Measurements from ENCODE around the gene EIF3F.
"Not testable (repeated sequence)": the region's sequence is repeated elsewhere in the genome, so short reads cannot be mapped to it uniquely, and the experiment has no call there.

Gene EIF3F

DNA sequence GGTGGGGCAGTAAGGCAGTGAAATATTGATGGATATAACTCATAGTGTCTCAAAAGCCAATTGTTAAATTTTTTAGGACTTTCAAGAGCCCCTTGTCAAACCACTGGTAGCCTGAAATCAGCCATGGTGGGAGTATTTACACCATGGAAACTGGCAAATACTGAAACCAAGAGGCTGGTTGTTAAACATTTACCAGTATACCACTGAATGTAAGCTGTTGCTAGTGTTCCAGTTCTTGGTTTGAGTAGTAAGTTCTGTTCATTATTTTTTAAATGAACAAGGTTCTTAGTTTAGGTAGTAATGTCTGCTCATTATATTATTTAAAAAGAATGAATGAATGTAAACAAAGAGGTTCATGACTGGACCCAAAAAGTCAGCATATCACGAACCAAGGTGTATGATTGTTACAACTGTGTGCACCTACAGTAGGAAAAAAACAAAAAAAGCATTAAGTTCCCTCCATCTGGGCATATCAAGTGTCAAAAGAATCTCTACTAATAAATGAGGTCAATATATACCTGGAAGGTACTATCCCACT lies 4.5 kb upstream of the EIF3F start:
- DNase-seq (ENCODE audit: low read depth): no peak
- TF ChIP-seq, protein P1, sequence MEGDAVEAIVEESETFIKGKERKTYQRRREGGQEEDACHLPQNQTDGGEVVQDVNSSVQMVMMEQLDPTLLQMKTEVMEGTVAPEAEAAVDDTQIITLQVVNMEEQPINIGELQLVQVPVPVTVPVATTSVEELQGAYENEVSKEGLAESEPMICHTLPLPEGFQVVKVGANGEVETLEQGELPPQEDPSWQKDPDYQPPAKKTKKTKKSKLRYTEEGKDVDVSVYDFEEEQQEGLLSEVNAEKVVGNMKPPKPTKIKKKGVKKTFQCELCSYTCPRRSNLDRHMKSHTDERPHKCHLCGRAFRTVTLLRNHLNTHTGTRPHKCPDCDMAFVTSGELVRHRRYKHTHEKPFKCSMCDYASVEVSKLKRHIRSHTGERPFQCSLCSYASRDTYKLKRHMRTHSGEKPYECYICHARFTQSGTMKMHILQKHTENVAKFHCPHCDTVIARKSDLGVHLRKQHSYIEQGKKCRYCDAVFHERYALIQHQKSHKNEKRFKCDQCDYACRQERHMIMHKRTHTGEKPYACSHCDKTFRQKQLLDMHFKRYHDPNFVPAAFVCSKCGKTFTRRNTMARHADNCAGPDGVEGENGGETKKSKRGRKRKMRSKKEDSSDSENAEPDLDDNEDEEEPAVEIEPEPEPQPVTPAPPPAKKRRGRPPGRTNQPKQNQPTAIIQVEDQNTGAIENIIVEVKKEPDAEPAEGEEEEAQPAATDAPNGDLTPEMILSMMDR (IDR thresholded peaks at IDR 0.05; ENCODE audit: low read length, missing control alignments): no peak
- H3K4me3 ChIP-seq (replicated peaks; ENCODE audit: low read depth, low read length): no peak overlapping the region

DNA sequence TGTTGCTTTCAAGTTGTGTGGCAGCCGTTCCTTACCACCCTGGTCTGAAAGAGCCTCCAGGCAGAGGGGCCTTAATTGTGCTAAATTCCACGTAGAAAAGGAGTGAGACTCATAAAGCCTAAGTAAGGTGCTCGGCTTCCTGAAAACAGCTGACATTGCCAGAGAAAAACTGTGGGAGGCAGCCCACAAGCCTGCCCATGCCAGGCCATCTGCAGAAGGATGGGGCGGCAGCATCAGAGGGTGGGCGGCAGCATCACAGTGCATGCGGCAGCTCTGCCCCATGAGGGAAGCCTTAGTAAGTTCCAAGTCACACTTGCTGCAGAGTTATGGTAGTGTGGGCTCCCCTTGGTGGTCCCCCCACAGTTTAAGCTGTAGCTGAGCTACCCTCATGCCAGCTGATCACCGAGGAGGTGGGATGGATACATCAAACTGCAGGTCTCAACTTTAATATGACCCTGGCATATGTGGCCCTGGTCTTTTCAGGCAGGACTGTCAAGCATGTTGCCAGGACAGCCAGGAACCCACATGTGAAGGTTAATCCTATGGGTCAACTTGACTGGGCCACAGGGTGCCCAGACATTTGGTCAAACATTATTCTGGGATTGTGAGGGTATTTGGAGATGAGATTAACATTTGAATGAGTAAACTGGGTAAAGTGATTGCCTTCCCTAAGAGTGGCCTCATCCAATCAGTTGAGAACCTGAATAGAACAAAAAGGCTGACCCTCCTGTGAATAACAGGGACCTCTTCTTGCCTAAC lies 3.1 kb upstream of the EIF3F start:
- TF ChIP-seq, protein P1 (IDR thresholded peaks at IDR 0.05; ENCODE audit: low read length, missing control alignments): no peak
- DNase-seq (ENCODE audit: low read depth): no peak
- H3K4me3 ChIP-seq (replicated peaks; ENCODE audit: low read depth, low read length): no peak overlapping the region

DNA sequence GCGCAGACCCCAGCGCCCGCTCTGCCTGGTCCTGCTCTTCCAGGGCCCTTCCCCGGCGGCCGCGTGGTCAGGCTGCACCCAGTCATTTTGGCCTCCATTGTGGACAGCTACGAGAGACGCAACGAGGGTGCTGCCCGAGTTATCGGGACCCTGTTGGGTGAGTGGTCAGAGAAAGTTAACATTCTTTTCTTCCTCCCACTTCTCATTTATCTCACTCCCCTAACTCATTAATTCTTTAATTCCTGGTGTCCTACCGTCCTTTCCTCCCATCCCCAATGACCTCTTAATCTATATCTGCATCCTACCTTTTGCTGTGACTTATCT lies 385 bp downstream of the EIF3F start:
- peak overlapping the region; percentile 70 for H3K4me3 ChIP-seq (replicated peaks; ENCODE audit: low read depth, low read length)
- not testable (repeated sequence) for DNase-seq (ENCODE audit: low read depth)

DNA sequence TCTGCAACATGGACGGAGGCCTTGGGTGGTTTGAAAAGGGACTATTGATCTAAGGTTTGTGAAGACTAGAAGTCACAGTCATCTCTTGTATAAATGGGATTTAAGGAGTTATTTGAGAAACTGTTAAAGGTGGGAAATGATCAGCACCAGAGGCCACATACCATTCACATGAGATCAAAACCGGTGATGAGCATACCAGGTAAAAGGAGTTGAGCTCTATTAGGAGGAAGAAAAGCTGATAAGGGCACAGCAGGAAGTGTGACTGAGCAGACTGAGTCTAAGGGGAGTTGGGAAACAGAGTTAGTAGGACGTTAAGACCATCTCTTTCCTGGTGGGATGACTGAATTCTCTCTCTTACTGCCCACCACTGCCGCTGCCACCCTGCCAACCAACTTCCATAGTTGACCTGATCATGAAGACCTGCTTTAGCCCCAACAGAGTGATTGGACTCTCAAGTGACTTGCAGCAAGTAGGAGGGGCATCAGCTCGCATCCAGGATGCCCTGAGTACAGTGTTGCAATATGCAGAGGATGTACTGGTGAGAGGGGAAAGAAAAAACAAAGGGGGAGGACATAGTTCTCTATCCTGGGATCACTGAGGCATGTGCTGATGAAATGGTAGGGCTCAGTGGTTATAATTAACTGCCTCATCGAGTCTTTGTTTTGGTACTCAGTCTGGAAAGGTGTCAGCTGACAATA lies 7.6 kb downstream of the EIF3F start:
- H3K4me3 ChIP-seq (replicated peaks; ENCODE audit: low read depth, low read length): no peak overlapping the region
- TF ChIP-seq, protein P1 (IDR thresholded peaks at IDR 0.05; ENCODE audit: low read length, missing control alignments): no peak
- DNase-seq (ENCODE audit: low read depth): no peak

DNA sequence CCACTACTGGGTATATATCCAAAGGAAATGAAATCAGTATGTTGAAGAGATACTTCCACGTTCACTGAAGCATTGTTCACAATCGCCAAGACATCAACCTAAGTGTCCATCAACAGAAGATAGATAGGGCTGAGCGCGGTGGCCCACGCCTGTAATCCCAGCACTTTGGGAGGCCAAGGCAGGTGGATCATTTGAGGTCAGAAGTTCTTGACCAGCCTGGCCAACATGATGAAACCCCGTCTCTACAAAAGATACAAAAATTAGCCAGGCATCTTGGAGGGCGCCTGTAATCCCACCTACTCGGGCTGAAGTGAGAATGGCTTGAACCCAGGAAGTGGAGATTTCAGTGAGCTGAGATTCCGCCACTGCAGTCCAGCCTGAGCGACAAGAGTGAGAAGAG lies 12.7 kb downstream of the EIF3F start:
- TF ChIP-seq, protein P1 (IDR thresholded peaks at IDR 0.05; ENCODE audit: low read length, missing control alignments): no peak
- DNase-seq (ENCODE audit: low read depth): no peak
- H3K4me3 ChIP-seq (replicated peaks; ENCODE audit: low read depth, low read length): no peak overlapping the region

DNA sequence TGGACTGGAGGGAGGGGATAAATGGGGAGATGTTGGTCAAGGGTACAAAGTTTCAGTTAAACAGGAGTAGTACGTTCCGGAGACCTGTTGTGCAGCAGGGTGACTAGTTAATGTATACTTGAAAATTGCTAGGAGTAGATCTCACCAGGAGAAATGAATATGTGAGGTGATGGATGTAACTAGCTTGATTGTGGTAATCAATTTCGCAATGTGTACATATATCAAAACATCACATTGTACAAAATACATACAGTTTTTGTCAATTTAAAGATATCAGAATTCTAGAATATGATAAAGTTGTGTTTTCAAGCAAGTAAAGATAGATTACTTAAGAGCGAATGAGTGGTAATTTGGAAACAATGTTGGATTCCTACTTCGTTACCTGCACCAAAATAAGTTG lies 13.3 kb downstream of the EIF3F start:
- TF ChIP-seq, protein P1 (IDR thresholded peaks at IDR 0.05; ENCODE audit: low read length, missing control alignments): no peak
- H3K4me3 ChIP-seq (replicated peaks; ENCODE audit: low read depth, low read length): no peak overlapping the region
- DNase-seq (ENCODE audit: low read depth): no peak

DNA sequence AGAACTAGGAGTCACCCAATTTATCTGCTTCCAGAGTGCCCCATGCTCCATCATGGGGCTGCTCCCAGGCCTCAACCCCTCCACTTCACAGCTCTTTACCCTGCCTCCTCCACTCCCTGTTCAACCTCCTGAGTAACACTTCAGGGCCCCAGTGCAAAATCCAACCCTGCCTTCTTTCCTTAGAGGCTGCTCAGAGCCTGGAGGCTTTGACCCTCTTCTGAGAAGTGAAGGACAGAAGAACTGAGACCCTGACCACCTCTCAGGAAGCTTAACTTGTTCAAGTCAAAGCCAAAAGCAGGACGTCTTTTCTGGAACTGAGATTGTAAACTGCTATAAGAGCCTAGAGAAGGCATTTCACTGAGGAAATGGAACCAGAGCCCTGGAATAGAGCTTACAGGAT lies 15.5 kb downstream of the EIF3F start:
- DNase-seq (ENCODE audit: low read depth): no peak
- H3K4me3 ChIP-seq (replicated peaks; ENCODE audit: low read depth, low read length): no peak overlapping the region
- TF ChIP-seq, protein P1 (IDR thresholded peaks at IDR 0.05; ENCODE audit: low read length, missing control alignments): no peak

All from fibroblast of pulmonary artery (primary cell).